HPDE6-E6E7 (cell line): Measurements from ENCODE around the gene SCP2.

Experiments used
- DNase-seq: peaks from one replicate; pipeline ENCODE4 v3.0.0; 2011; ENCODE audit warnings: missing footprints; ENCODE audit errors: extremely low spot score

Gene SCP2

GRCh38 chr1:53043271-53043670, 116.2 kb downstream of the SCP2 start:
- no peak for DNase-seq

GRCh38 chr1:53044926-53045325, 117.8 kb downstream of the SCP2 start:
- DNase-seq: no peak

GRCh38 chr1:53046930-53047329, 119.9 kb downstream of the SCP2 start:
- no peak for DNase-seq

- peak; percentile 41 for DNase-seq
Observed at GRCh38 chr1:53047737-53048736, 121.0 kb downstream of the SCP2 start.

GRCh38 chr1:53048960-53049573, 122.0 kb downstream of the SCP2 start:
- DNase-seq: no peak

- no peak for DNase-seq
Observed at GRCh38 chr1:53049574-53049967, 122.5 kb downstream of the SCP2 start.

GRCh38 chr1:53050310-53050709, 123.2 kb downstream of the SCP2 start:
- DNase-seq: no peak

- DNase-seq: no peak
Observed at GRCh38 chr1:53051676-53052075, 124.6 kb downstream of the SCP2 start.

GRCh38 chr1:53057127-53057526, 130.1 kb downstream of the SCP2 start:
- no peak for DNase-seq

- DNase-seq: no peak
Observed at GRCh38 chr1:53060579-53060978, 133.5 kb downstream of the SCP2 start.

- DNase-seq: no peak
Observed at GRCh38 chr1:53061123-53061858, 134.2 kb downstream of the SCP2 start.

GRCh38 chr1:53061859-53062707, 135.0 kb downstream of the SCP2 start, which contains the start of gene PODN:
PODN (plus strand) TSS chr1:53062213; CDS start chr1:53069856, 7,643 bp downstream.
- DNase-seq: no peak

- no peak for DNase-seq
Observed at GRCh38 chr1:53062708-53063591, 135.9 kb downstream of the SCP2 start.

GRCh38 chr1:53063744-53064515, 136.9 kb downstream of the SCP2 start:
- no peak for DNase-seq

GRCh38 chr1:53065391-53065790, 138.3 kb downstream of the SCP2 start:
- no peak for DNase-seq

- DNase-seq: no peak
Observed at GRCh38 chr1:53066488-53066887, 139.4 kb downstream of the SCP2 start.

GRCh38 chr1:53066891-53067738, 140.0 kb downstream of the SCP2 start:
- no peak for DNase-seq

- DNase-seq: no peak
Observed at GRCh38 chr1:53067886-53068285, 140.8 kb downstream of the SCP2 start.
